H4 (cell line): ENCODE data around the gene EPAS1. TPM values are rescaled to one million over a fixed set of nuclear protein-coding genes. Genes with fewer than 3 reads are reported as not detected.

Experiments
- DNase-seq: peaks from one replicate; pipeline ENCODE4 v3.0.0-alpha.2; 2015; ENCODE audit warnings: low spot score
- total RNA-seq: library from RNA; depleted of rRNA; stranded (reverse); fragments of >200 nt; shearing (Covaris generic); gene quantifications from 2 replicates; pipeline ENCODE4 v1.2.3, GENCODE V29; 2014

Gene EPAS1
- total RNA-seq, 1 experiment from 2014 or later, result 31.6 TPM

DNA sequence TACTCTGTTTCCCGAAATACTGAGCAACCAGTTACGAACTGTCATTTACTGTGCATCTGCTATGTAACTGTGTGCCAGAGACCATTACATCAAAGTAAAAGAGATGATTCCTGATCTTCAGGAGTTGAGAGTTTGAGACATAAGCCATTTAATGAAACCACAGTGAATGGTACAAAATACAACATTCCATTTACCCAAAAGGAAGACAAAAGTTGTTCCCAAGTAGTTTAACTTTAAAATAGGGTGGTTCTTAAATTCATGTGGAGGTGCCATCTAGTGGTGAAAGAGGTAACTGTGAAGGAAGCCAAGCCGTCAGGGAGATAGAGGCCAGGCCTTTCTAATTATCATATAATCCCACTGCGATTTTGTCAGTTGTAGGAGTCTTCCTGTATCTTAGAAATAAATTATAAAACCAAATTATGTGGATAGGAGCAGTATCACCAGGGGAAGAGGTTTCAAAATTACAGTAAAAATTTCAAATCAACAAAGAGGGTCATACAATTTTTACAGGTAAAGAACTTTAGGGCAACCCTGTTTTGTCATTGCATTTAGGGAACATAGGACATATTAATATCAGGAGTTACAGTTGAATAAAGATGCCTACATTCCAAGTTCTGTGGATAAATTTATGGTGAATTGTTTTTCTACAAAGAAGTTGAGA, 67.7 kb downstream of the EPAS1 start:
- peak; percentile 56 for DNase-seq

- DNase-seq, result peak; percentile 17
These were observed 68.9 kb downstream of the EPAS1 start for GRCh38 chr2:46365913-46366667.

DNA sequence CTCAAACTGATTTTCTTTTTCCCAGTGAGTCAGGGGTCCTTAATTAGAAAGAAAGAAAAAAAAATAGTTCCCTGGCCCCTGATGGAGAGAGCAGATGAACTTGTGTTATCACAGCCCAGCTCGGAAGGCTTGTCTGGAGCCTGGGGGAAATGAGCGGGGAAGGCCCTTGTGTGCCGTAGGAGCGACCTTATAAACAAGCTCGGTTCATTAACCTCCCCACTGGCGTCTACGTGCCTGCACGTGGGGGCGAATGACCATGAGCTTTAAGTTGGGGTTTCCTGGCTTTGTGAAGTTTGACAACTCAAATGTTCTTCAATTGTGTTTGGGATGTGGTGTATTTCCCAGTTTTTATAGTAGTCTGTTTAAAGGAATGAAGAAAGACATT, 69.5 kb downstream of the EPAS1 start:
- DNase-seq, result no peak

GRCh38 chr2:46367286-46367685, 70.1 kb downstream of the EPAS1 start:
- DNase-seq, result no peak

GRCh38 chr2:46368401-46368800, 71.2 kb downstream of the EPAS1 start:
- DNase-seq, result no peak

- DNase-seq, result no peak
These were observed 72.6 kb downstream of the EPAS1 start for GRCh38 chr2:46369783-46370182.

DNA sequence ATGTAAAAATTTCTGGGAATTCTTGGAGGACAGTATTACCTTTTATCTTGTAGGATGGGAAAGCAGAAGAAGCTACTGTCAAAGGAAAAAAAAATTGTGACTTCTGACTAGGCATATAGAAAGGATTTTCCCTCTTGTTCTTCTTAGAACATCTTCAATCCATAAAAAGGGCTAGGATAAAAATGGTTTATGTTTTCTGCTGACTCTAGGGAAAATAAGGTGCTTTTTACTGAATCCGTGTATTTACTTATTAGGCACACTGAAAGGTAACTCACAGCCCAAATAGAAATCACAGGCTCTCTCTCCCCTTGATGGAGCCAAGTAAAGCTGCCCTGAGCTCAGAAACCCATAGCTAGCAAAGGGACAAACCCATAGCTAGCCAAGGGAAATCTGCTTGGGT, 74.6 kb downstream of the EPAS1 start:
- no peak for DNase-seq

DNA sequence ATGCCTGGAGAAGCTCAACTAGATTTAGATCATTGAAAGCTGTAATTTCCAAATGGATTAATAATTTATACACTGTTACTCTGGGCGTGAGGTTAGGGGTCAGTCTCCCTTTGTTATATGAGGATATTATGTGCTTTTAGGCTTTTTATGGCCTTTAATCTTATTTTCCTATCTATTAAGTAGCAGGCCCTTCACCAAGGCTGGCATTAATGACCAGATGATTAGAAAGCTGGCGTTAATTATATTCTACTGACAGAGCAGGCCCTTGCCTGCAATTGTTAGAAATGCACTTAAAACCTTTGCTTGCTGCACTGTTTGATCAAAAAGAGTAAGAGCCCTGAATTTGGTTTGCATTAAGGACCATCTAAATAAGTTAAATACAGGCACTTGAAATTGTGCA, 75.3 kb downstream of the EPAS1 start:
- no peak for DNase-seq

DNA sequence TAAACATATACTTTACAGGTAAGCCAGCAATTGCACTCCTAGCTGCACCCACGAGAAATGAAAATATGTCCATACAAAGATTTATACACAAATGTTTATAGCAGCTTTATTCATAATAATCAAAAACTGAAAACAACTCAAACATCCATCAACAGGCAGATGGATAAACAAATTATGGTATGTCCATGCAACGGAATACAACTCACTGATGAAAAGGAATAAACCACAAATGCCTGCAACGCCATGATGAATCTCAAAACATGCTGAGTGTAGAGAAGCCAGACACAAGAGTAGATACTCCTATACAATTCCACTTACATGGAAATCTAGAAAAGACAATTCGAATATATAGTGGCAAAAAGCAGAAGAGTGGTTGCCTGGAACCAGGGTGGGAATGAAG, 76.0 kb downstream of the EPAS1 start:
- DNase-seq, result no peak

DNA sequence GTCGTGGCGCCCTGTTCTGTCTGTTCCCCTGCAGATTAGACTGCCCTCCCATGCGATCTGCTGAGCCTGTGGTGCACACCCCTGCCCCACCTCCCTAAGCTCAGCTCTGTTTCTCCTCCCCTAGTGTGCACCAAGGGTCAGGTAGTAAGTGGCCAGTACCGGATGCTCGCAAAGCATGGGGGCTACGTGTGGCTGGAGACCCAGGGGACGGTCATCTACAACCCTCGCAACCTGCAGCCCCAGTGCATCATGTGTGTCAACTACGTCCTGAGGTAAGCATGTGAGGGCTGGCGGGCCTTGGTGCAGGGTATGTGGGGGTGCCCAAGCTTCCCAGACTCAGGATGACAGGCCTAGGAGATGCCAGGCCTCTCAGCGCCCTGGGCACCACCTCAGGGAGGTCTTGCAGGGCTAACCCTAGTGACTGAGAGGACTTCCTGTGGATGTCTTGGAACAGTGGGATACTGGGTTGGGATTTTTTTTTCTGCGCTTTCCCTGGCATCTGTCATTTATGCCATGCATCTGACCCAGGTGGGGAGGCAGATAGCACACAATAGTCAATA, 78.4 kb downstream of the EPAS1 start:
- no peak for DNase-seq

DNA sequence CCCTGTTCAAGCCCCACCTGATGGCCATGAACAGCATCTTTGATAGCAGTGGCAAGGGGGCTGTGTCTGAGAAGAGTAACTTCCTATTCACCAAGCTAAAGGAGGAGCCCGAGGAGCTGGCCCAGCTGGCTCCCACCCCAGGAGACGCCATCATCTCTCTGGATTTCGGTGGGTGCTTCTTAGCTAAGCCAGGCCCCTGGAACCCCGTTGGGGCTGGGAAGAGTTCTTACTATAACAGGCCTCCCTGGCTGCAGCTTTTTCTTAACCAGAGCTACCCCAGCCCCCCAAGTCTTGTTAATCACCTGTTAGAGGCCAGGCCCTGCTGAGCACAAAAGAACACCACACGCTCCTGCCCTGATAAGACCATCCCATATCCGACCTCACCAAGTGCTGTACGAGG, 79.4 kb downstream of the EPAS1 start:
- DNase-seq, result no peak

GRCh38 chr2:46377101-46377581, 79.9 kb downstream of the EPAS1 start:
- DNase-seq, result no peak

DNA sequence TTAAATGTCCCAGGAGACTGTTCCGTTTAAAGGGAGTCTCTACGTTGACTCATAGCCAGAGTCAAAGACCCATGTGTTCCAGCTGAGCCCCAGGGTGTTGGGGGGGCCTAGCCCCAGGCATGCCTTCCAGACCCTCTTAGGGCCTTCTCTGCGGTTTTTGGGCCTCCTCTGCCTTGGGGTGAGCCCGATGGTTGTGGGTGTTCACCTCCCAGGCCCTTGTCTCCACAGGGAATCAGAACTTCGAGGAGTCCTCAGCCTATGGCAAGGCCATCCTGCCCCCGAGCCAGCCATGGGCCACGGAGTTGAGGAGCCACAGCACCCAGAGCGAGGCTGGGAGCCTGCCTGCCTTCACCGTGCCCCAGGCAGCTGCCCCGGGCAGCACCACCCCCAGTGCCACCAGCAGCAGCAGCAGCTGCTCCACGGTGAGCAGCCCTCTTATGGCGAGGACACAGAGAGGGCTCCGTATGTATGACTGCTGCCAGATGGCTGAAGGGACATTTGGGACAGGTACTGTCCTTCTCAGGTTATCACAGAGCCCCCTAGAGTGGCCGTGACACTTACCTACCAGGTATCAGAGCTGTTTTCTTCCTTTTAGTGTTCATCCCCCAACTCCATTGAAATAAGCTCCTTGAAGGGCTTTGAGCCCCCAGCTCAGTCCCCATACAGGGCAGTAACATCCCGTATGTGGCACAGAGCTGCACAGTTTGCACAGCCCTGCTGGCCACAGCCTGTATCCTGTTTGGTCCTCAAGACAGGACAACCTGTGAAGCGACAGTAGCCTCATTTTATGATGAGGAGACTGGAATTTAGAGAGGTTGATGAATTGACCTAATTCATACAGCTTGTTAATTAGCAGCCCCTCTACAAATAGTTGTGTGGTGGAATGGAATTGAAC, 80.7 kb downstream of the EPAS1 start:
- no peak for DNase-seq

DNA sequence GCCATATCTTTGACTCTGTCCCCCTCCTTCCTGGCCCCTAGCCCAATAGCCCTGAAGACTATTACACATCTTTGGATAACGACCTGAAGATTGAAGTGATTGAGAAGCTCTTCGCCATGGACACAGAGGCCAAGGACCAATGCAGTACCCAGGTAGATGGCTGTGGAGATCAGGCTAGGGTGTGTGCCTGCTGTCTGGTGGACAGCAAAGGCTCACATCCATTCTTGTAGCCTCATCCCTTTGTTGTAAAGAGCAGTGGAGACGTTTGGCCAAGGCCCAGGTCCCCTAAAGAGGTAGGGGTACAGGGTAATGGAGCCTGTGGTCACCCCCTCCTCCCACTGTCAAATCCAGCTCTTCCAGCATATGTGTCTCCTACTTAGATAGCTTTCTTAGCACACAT, 81.4 kb downstream of the EPAS1 start:
- DNase-seq, result no peak

DNA sequence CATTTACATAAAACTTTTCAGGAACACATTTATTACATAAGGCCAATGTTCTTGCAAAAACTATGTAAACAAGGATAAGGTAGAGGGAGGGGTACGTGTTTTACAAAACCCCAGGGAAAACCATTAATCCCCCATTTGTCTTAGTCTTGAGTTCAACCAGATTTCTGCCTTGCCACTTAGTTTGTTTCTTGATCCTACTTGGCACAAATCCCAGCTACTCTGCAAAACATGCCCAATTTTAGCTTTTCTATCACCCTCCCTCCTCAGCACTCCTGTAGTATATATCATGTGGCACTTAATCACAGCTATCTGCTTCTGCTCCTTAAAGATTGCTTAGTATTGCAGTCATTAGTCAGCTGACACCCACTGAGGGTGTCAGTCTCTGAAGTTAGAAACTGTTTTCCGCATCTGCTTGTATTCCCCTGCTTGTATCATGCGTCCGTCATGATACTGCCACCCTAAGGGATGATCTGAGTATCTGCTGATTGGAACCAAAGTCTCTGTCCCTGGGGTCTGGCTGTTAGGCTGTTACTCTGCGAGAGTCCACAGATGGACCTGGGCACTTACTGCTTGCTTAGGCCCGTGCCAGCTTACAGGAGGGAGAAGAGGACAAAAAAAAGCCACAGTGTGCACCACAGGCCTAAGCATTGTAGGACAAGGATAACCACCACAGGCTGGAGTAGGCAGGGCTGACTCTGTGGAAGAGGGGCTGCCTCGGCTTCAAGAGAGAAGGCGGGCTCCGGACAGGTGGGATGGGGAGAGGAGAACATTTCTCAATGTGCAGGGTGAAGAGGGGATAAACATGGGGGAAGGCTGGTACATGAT, 82.2 kb downstream of the EPAS1 start:
- DNase-seq, result no peak

GRCh38 chr2:46380038-46380940, 83.1 kb downstream of the EPAS1 start:
- no peak for DNase-seq

DNA sequence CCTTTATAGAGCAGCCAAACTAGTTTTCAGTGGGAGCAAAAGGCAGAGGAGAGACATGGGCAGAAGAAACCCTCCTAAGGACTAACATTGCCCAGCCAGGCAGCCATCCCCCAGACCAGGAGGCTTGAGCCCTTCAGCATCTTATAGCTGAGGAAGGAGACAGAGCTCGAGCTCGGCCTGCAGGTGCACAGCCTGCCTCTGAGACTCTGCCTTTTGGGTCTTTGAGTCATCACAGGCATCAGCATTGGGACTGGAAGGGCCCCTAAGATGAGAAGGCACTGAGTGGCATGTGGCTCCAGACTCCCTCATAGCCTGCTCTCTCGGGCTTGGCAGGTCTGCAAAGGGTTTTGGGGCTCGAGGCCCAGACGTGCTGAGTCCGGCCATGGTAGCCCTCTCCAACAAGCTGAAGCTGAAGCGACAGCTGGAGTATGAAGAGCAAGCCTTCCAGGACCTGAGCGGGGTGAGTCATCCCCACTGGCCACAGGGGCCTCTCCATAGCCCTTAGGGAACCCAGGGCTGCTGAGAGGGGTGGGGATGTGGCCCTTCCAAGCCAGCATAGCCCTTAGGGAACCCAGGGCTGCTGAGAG, 84.1 kb downstream of the EPAS1 start:
- no peak for DNase-seq

DNA sequence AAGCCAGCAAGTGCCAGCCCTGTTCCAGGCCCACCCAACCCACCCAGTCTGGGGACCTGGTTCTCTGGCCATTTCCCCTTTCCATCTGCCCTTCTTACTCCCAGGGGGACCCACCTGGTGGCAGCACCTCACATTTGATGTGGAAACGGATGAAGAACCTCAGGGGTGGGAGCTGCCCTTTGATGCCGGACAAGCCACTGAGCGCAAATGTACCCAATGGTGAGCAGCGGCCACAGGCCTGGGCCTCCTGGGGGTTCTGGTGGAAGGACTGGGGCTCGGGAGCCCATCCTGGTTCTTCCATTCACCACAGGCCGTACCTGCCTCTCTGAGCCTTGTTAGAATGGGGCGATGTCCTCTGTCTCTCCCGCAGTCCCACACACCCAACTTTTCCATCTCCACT, 84.7 kb downstream of the EPAS1 start:
- no peak for DNase-seq

- no peak for DNase-seq
These were observed 85.3 kb downstream of the EPAS1 start for GRCh38 chr2:46382331-46383112.
